GM21515 (cell line): ENCODE results near the gene RUNX3.
"Not testable (repeated sequence)": the region's sequence is repeated elsewhere in the genome, so short reads cannot be mapped to it uniquely, and the experiment has no call there.

Experiments
- ATAC-seq: cut with Tn5 transposase; IDR thresholded peaks from one replicate; pipeline ENCODE4 v1.9.1; 2021; ENCODE audit not compliant: unreplicated experiment

The RUNX3 gene

GRCh38 chr1:24903011-24903461, 27.0 kb downstream of the RUNX3 start:
- no peak for ATAC-seq

DNA sequence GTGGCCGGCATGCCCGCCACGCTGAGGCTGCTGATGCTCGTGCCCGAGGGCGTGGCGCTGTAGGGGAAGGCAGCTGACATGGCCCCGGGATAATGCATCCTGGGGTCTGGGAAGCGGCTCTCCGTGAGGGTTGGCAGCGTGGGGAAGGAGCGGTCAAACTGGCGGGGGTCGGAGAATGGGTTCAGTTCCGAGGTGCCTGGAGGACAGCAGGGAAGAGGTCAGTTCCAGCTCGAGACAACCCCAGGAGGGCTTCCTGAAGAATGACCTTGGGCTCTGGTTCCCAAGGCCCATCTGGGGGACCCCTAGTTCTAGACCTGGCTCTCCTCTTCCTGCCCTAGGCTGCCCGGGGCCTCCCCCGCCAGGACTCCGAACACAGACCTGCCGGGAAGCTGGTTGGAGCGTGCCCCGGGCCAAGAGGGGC, 27.6 kb downstream of the RUNX3 start:
- no peak for ATAC-seq

GRCh38 chr1:24901791-24902470, 28.1 kb downstream of the RUNX3 start:
- no peak for ATAC-seq

- no peak for ATAC-seq
These were observed 28.9 kb downstream of the RUNX3 start for GRCh38 chr1:24900985-24901781.

DNA sequence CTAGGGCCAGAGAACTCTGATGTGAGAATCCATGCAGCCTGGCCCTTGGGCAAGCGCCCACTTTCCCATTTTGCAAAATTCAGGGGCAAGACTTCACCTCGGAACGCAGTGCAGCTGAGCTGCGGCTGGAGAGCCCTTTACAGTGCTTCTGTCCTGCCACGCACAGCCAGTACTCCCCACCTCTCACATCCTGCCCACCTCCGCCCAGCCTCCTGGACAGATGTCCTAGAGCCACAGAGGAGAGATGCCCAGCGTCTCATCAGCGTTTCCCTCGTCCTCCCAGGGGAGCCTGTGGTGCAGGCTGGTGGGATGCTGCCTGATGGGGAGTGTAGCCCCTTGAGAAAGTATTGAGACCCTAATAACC, 29.6 kb downstream of the RUNX3 start:
- no peak for ATAC-seq

GRCh38 chr1:24899581-24900485, 30.2 kb downstream of the RUNX3 start:
- ATAC-seq, result no peak

DNA sequence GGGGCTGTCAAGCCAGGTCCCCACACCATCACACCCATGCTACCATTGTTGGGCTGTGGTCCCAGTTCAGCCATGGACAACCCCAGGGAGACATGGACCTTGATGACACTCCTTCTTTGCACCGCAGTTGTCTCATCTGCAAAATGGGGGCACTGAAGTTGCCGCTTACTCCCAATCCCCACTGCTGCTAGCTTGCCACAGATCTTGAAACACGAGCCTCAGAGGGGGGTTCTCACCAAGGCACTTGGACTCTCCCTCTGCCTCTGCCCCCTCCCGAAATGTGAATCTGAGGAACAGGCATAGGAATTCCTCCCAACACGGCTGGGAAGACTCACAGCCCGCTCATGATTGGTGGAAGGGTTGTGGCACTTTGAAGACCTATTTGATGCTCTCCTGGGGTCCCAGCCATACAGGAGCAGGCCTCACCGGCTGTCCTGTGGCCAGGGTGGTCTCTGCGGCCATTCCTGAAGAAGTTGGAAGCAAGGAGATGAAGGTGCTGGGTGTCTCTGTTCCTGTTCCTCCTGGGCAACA, 31.1 kb downstream of the RUNX3 start:
- no peak for ATAC-seq

- no peak for ATAC-seq
These were observed 31.7 kb downstream of the RUNX3 start for GRCh38 chr1:24898152-24898908.

GRCh38 chr1:24897263-24898151, 32.6 kb downstream of the RUNX3 start:
- ATAC-seq, result no peak

DNA sequence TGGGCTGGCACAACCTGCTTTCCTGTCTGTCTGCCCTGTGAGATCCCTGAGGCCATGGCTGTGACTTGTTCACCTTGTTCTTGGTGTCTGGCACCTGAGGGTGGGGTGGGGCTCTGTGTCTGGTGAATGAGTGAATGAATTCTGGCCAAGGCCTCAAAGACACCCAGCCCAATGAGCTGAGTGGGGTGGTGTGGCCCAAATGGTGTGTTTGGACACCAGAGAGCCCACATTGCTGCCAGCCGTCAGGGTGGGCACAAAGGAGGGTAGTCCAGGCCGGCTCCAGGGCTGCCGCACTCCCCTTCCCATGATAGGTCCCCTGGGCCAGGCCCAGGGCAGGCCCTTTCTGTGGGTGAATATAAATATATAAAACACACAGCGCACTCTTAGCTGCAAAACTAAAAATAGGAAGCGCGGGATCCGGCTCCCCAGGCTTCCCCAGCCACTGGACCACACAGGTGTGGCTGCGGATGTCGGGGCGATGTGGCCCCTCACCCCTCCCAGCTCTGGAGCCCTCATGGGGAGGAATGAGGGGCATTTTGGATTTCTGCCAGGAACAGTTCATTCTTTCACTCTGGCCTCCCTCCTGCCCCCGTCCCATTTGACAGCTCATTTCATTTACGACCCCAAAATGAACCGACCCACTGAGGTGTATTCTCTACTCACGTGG, 33.3 kb downstream of the RUNX3 start:
- ATAC-seq, result no peak

GRCh38 chr1:24896176-24896575, 33.9 kb downstream of the RUNX3 start:
- ATAC-seq, result no peak

- ATAC-seq, result no peak
These were observed 34.6 kb downstream of the RUNX3 start for GRCh38 chr1:24895511-24895910.

GRCh38 chr1:24894002-24894401, 36.1 kb downstream of the RUNX3 start:
- ATAC-seq, result no peak

- ATAC-seq, result no peak
These were observed 36.6 kb downstream of the RUNX3 start for GRCh38 chr1:24893431-24893830.

DNA sequence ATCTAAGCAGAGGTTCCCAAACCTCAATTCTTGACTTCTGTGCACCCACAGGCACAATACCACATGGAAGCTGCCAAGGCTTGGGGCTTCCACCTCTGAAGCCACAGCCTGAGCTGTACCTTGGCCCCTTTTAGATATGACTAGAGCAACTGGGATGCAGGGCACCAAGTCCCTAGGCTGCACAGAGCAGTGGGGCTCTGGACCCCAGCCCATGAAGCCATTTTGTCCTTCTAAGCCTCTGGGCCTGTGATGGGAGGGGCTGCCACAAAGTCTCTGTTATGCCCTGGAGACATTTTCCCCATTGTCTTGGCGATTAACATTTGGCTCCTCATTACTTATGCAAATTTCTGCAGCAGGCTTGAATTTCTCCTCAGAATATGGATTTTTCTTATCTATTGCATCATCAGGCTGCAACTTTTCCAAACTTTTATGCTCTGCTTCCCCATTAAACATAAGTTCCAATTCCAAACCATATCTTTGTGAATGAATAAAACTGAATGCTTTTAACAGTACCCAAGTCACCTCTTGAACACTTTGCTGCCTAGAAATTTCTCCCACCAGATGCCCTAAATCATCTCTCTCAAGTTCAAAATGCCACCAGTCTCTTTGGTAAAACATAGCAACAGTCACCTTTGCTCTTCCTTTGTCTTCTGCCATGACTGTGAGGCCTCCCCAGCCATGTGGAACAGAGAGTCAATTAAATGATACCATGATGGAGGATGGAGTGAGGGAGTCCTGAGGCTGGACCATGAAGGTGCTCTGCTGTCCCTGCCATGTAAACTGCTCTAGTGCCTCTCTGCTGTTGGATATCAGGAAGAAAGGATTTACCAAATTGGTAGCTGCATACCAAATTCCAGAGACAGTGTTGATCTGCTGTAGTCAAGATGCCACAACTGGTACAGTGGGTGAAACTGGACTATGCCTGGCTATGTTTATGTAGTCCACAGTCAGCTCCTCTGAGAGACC, 37.6 kb downstream of the RUNX3 start:
- ATAC-seq, result no peak

DNA sequence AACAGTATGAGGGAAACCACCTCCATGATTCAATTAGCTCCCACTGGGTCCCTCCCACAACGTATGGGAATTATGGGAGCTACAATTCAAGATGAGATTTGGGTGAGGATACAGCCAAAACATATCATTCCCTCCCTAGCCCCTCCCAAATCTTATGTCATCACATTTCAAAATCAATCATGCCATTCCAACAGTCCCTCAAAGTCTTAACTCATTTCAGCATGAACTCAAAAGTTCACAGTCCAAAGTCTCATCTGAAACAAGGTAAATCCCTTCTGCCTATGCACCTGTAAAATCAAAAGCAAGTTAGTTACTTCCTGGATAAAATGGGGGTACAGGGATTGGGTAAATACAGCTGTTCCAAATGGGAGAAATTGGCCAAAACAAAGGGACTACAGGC, 38.7 kb downstream of the RUNX3 start:
- ATAC-seq, result not testable (repeated sequence)

DNA sequence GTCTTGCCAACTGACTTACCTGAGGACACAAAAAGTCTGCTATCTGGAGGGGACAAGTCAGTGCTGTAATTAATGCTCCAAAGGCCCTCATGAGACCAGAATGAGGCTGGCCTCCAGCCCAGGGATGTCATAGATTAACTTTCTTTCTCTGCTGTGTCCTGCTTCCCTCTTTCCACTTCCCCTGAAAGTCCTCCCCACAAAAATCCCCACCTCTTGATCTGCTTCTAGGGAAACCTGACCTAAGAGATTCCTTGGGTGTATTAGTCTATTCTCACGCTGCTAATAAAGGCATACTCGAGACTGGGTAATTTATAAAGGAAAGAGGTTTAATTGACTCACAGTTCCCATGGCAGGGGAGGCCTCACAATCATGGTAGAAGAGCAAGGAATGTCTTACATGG, 39.2 kb downstream of the RUNX3 start:
- ATAC-seq, result no peak
